ENCODE measurements around the gene CDH15.

- no peak for TF ChIP-seq PATZ1 (CRISPR knock-in tag; IDR thresholded peaks at IDR 0.05; ENCODE audit: borderline replicate concordance)
- no peak for TF ChIP-seq ARNTL (CRISPR knock-in tag; IDR thresholded peaks at IDR 0.05; ENCODE audit: borderline replicate concordance, low read depth)
- TF ChIP-seq TSHZ2 (CRISPR knock-in tag; IDR thresholded peaks at IDR 0.05): no peak
- TF ChIP-seq POU6F1 (CRISPR knock-in tag; IDR thresholded peaks at IDR 0.05; ENCODE audit: borderline replicate concordance, low read depth): no peak
- no peak for TF ChIP-seq CSDC2 (CRISPR knock-in tag; IDR thresholded peaks at IDR 0.05)
These were observed 47.8 kb upstream of the CDH15 start for GRCh38 chr16:89123831-89124100.

Data from SK-N-SH treated with all-trans-retinoic acid at 6 μM for 48 hours (cell line).